Activated CD4-positive, alpha-beta T cell treated with anti-CD3 and anti-CD28 coated beads for 4 hours (primary cell): ENCODE results near the gene CRACR2B.
A peak's percentile ranks its signal among the peaks of the same experiment; 100 is the strongest.

Experiments used
- DNase-seq, 2 donors: peaks; one replicate each; pipeline ENCODE4 v3.0.0-alpha.2; 2020

Gene CRACR2B

GRCh38 chr11:839875-840617 lies 12.3 kb downstream of the CRACR2B start:
- DNase-seq: no peak

- no peak for DNase-seq
These were observed 14.3 kb downstream of the CRACR2B start for GRCh38 chr11:841981-842369.

GRCh38 chr11:842370-843002 lies 14.8 kb downstream of the CRACR2B start, which contains the start of the genes POLR2L and TSPAN4:
POLR2L (minus strand) TSS chr11:842529; CDS start chr11:842508, 21 bp downstream.
TSPAN4 (plus strand) TSS chr11:842852; CDS start chr11:850305, 7,453 bp downstream.
- DNase-seq: peak; percentile 87 to 88

- DNase-seq: no peak
These were observed 15.5 kb downstream of the CRACR2B start for GRCh38 chr11:843086-843734.

- DNase-seq: no peak
These were observed 16.3 kb downstream of the CRACR2B start for GRCh38 chr11:843818-844692.

GRCh38 chr11:844693-845644 lies 17.2 kb downstream of the CRACR2B start:
- DNase-seq: no peak

DNA sequence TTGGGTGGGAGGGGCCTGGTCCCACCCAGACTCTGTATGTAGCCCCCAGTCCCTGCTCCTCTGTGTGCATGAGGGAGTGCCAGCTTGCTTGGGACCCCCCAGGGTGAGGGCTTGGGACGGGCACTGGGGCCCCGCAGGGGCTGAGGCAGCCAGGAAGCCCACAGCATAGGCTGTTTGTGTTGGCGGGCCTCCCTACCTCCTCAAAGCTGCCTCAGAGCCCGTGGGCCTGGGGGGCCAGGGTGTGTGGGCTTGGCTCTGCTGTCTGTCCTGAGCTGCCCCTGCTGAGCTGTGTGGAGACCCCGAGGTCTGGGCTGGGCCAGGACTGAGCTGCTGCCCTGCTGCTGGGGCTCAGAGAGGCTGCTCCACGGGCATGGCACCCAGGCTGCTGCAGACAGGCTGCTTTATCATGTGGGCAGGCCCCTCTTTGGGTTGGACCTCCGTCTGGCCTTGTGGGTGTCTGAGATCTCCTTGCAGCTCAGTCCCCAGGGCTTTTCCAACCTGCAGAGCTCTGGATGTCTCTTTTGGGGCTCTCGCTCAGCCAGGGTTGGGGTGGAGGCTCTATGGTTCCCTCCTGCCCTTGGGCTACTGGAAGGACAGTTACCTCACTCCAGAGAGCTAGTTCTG lies 18.3 kb downstream of the CRACR2B start:
- no peak for DNase-seq

DNA sequence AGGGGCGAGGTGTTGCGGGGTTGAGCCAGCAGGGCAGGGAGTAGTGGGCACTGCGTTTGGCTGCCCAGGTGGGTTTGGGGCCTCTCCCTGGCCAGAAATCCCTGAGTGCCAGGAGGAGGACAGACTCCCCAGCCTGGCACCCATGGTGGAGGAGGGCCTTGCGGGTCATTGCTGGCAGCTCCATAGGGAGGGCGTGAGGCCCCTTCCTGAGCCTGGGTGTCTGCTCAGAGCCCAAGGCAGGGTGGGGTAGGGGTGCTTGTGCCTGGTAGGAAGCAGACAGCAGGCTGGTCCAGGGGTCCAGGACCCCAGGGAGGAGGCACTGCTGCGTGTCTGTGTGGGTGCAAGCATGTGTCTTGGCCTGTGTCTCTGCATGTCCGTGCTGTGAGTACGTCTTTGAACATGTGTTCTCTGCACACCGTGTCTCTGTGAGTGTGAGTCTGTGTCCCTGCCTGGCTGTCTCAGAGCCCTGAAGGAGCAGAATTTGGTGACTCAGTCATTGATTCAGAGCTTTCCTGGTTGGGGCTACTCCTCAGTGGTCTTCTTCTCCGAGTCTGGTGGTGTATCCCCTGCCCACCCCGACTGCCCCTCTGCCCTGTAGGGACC lies 18.9 kb downstream of the CRACR2B start:
- no peak for DNase-seq

DNA sequence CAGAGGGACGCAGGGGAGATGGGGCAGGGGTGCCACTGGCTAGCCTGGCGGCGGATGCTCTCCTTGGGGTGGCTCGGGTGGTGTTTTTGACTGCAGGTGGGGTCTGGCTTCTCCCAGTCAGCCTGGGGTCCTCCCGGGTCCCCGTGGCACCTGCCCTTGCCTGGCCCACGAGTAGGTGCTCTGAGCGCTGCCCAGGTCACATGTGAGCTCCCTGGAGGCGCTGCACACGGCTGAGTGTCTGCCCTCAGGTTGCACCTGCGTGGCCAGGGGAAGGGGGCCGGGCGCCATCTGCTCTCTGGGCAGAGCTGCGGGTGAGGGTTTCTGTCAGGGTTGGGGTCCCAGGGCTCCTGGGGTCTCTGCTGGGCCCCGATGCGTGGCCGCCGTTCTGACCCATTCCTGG lies 20.2 kb downstream of the CRACR2B start:
- DNase-seq: no peak

DNA sequence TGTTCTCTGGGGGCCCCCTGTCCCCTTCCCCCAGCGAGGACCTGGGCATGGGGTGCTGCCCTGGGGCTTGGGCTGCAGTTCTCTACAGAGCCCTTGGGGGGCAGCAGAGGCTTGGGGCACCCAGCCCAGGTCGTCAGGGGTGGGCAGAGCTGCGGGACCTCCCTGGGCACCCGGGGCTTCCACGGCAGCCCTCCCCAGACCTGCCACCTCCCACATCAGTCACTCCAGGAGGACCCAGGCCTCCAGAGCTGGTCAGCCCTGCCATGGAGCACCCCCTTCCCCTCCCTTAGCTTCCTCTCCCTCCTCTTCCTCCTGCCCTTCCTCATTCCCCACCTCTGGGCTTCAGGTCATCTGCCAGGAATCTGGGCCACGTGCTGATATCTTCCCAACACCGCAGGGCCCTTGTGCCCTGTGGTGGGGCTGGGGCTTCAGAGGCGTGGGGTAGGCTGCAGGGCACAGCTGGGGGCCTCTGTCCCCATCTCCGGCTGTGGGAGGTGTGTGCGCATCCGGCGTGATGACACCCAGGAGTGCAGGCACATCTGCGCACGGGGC lies 20.7 kb downstream of the CRACR2B start:
- DNase-seq: peak; percentile 58 to 63

GRCh38 chr11:849104-849824 lies 21.5 kb downstream of the CRACR2B start:
- peak in 1 of 2 donors; percentile 40 for DNase-seq

DNA sequence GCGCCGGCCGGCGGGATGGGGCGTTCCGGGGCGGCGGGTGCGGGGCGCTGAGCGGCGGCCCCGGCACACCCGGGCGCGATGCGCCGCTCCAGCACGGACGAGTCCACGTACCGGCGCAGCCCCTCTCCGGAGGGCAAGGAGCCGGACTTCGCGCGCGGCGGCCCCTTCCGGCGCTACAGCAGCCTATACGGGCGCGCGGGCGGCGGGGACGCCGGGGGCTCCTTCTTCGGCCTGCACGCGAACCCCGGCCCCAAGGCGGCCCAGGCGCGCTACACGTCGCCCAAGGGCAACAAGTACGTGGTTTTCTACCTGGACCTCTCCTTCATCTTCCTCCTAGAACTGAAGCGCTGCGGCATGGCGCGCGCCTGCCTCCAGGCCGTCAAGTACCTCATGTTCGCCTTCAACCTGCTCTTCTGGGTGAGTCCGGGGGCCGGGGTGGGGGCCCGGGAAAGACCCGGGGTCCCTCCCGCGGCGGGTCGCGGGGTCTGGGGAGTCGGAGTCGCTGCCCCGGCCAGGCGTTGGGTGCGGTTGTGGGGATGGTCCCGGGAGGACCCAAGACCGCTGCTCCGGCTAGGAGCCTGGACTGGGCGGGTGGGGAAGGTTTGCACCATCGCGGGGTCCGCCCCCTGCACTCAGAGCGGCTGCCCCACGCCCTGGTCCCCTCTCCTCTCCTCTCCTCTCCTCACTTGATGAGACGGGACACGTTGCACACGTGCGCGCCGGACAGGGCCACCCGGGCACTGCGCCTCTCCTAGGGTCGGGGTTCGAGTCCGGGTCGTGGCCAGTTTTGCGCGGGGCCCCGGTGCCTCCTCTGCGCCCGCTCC lies 22.4 kb downstream of the CRACR2B start:
- DNase-seq: no peak

DNA sequence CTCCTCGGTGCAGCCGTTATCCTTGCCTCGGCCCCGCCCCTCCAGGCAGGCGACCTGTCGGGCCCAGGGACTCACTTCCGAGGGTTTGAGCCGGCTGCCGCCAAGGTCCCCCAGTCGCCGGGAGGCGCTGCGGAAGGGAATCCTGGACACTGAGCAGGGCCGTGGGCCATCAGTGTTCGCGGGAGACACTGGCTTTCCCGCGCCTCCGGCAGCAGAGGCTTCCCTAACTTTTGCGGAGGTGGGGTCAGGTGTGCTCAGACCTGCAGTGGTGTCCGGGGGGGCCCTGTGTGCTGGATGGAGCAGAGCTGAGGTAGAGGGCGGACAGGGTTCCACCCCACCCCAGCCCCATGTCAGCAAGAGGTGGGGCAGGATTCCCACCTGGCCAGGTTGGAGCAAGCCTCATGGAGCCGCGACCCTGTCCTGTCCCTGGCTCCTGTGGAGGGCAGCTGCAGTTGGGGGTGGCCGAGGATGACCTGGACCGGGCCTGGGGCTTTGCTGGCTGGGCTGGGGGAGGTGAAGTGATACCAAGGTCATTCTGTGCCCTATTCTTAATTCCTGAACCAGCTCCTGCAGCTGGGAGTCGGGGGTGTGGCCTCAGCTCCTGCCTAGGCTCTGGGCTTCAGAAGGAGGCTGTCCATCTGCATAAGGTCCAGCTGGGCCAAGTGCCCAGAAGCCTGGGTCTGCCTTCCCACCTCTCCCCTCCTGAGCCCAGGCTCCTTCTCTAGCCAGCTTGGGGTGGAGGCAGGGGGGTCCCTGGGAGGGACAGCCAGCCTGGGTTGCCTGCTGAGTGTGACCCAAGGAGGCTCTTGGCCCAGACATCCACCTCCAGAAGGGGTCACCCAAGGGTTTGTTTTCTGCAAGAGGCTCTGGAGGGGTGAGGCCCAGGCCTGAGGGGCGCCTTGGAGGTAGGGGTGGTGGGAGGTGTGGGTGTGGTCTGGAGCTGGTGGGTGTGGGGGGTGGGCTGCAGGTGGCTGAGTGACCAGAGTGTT lies 23.4 kb downstream of the CRACR2B start:
- DNase-seq: no peak

GRCh38 chr11:852762-853161 lies 25.0 kb downstream of the CRACR2B start:
- no peak for DNase-seq

DNA sequence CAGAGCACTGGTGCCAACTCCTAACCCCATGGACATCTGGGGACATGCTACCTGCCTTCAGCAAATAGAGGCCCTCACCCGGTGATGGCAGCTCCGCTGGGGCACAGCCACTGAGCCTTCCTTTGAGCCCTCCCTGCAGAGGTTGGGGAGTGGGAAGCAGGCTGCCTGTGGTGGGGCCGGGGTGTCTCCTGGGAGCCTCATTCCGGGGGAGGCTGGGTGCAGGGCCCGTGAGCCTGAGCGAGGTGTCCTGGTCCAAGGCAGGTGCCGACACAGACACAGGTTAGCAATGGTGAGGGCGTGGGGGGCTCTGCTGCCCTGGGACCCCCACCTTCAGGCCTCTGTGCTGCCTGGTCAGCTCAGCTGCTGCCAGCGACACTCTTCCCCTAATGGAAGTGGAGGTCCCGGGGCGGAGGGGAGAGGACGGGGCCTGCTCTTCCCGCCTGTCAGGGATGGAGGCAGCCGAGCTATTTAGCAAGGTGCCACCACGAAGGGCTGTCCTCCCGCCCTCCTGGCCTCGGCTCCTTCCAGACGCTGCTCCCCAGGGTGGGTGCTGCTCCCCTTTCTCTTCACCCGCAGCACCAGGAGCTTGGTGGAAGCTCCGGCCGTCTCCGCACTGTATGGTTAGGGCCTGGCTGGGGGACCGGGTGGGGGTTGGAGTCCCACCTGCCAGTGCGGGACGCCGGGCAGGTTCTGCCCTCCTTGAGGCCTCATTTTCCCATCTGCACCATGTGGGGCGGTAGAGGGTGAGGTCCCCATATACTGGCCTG lies 26.1 kb downstream of the CRACR2B start:
- no peak for DNase-seq

DNA sequence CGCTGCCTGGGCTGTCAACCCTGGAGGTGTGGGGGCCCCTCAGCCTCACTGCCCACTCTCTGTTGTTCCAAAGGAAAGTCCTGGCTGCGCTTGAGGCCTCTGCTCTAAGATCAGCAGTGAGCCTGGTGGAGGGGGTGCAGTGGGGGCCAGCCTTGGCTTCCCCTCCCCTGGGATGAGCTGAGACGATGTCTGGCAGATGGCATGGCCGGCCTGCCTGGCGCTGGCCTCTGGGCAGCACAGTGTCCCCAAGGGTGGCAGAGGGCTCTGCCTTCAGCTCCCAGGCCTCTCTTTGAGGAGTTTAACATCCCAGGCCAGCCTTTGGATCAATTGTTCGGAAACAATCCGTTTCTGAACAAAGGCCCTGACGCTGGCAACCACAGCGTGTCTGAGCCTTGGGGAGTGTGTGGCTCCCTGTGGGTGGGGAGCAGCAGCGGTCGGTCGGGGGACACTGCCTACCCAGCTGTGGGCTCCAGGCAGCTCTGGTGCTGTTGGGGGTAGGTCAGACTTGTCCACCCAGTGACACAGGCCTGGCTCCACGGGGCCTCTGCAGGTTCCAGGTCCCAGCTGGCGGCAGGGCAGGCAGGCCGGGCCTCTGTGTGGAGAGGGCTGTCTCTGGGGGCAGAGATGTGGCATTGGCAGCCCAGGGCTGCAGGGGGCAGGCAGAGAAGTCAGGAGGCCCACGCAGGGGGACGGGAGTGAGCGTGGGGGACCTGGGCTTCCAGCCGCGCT lies 27.0 kb downstream of the CRACR2B start:
- no peak for DNase-seq
